GM18502 (cell line): ENCODE data around the gene DYSF.

Experiments
- ATAC-seq: cut with Tn5 transposase; IDR thresholded peaks from one replicate; pipeline ENCODE4 v1.9.1; 2021; ENCODE audit warnings: mild to moderate bottlenecking; ENCODE audit not compliant: unreplicated experiment, poor library complexity

Gene DYSF

GRCh38 chr2:71735676-71736075 lies 282.3 kb downstream of the DYSF start:
- ATAC-seq, result no peak
